HG03565 (cell line): ENCODE measurements around the gene PID1.

Experiments
- ATAC-seq: cut with Tn5 transposase; IDR thresholded peaks from one replicate; pipeline ENCODE4 v1.9.1; 2021; ENCODE audit warnings: mild to moderate bottlenecking, moderate library complexity; ENCODE audit not compliant: unreplicated experiment

The PID1 gene

DNA sequence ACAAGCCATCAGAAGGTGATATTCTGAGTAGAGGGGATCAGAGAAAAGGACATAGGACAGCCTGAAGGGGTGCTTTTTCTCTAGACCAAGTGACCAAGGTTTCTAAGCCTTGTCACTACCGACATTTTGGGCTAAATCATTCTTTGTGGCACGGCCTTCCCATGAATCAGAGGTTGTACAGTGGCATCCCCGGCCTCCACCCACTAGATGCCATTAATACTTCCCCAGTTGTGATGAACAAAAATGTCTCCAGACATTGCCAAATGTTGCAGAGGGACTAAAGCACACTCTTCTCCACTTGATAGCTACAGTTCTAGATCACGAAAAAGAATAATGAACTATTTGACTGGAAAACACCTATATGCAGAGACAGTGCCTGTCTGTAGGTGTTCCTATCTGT, 143.6 kb downstream of the PID1 start:
- no peak for ATAC-seq

DNA sequence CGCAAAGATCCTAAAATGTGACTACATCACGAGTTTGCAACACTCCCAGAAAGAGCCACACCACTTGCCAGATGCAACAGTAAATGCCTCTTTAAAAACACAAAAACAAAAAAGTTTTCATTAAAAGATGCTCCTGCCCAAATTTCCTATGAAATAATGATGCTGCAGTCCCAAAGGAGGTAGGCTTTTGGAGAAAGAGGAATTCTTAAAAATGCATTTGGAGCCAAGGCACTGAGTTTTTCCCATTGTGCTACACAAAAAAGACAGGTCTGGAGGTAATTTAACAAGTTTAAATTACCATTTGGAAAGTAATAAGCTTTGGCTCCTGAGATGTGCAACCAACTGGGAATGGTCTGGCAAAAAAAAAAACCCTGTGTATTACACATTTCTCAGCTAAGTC, 145.0 kb downstream of the PID1 start:
- ATAC-seq = no peak

DNA sequence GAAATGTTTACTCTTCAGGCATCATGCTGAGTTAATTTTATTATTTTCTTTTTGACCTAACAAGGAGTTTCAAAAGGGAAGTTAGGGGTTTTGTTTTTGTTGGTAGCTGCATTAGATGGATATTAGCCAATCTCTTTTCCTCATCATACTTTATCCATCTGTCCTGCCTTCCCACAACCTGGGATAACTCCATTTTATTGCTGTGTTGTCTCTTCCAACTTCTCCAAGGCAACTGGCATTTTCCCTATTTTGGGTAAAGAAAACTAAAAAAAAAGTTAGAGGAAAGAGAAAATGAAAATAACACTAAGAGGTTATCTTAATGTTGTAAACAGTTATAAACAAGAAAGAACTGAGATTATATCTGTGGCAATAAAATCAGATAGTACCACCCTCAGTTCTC, 147.0 kb downstream of the PID1 start:
- no peak for ATAC-seq

DNA sequence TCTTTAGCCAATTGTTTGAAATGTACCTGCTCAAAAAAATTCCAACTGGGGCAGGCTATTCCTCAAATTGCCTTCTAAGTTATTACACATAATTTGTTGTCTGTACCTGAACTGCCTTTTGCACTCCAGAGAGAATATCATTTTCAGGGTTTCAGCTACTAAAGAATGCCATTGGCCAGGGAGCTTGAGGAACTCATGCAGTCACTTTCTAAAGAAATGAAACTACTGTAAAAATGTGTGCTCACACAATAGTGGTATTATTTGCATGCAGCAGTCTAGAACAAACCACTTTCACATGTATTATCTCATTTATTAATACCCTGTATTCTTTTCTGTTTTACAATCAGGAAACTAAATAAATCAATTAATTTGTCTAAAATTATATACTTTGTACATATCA, 152.2 kb downstream of the PID1 start:
- peak; percentile 86 for ATAC-seq

DNA sequence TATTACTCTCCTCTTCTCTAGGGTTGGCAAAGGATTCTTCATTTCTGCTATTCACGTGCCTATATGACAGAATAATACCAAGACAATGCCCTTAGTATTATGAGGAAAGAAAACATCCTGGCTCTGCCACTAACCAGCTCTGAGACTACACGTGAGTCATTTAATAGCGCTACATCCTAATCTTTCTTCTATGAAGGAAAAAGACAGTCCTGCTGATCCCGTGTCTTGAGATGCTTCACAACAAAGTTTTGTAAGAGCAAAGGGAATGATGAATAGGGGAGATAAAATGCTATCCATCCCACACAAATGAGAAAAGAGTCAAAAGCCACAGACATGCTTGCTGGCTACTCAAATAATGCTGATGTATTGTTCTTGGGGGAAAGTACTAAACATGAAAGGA, 152.8 kb downstream of the PID1 start:
- no peak for ATAC-seq

DNA sequence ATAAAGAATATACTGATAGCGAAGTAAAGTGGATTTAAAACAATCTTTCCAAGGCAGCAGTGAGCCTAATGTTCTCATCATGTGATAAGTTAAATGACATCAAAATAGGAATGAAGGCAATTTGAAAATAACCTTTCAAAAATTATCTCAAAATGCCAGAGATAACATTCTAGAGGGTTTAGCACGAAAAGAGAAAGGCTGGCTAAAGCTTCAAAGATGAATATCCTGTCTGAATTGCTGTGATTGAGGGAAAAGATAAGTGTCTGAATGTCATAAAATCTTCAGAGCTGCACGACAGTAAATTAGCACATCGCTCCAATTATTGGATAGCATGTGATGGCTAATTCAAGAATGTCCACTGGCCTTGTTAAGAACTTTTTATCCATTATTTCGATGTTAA, 159.3 kb downstream of the PID1 start:
- ATAC-seq = no peak

DNA sequence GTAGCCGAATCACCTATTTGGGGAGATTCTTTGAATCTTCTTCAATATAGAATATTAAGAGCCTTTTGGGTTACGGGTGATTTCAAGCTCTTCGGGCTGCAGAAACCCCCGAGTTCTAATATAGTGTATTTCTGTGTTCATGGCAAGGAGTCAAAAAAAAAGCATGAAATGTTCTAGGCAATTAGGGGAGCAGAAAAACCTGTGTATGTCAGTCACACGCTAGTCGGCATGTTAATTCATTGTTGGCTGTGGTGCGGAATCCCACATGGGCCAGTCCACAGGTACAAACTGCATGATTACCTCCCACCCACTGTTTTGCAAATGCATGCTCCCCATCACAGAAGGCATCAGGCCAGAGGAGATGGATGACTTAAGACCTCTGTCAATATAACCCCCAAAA, 161.9 kb downstream of the PID1 start:
- ATAC-seq = no peak

DNA sequence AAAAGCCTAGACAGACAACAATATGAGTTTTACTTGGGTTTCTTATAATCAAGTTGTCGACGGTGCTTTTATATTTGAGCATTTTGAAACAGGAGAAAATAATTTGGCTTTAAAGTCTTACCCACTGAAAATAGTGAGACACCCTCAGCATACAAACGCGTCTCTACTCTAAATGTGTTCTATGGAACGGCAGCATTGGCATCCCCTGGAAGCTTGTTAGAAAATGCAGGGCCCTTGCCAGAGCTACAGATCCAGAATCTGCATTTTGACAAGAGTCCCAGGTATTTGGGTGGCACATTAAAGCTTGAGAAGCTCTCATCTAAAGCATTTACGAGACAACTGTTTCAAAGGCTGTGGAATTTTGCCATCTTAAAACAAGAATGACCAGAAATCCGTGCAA, 163.5 kb downstream of the PID1 start:
- no peak for ATAC-seq

DNA sequence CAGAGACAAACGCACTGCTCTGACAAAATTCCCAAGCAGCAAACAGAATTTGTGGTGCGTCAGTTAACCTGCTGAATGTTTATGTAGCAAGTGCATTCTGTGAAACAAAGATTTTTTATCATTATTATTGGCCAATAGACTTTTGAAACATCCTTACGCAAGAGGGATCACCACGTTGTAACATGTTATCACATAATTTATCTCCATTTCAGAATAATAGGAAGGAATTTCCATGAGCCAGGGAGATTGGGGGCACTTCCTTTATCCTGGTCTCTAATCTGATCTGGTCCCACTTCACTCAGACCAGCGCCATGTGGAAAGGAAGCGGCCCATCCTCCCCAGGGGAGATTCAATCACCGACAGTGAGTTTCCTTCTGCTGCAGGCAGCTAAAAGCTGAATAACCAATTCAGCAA, 166.1 kb downstream of the PID1 start:
- ATAC-seq = no peak

DNA sequence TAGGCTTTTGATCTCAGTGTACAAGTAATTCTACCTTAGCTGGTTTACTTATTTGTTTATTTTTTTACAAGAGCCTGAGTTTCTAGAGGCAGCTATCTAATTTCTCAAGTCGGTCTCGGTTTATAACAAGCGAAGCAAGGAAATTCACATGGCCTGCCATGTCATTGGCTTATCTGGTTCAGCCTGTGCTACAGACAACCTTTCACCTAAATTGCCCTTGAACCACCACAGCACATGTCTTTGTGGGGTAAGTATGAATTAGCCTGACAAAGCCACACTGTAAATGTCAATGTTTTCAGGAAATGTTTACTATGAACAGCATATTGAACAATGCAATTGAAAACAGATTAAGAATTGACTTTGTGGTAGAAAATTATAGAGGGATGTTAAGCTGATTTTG, 167.1 kb downstream of the PID1 start:
- no peak for ATAC-seq

DNA sequence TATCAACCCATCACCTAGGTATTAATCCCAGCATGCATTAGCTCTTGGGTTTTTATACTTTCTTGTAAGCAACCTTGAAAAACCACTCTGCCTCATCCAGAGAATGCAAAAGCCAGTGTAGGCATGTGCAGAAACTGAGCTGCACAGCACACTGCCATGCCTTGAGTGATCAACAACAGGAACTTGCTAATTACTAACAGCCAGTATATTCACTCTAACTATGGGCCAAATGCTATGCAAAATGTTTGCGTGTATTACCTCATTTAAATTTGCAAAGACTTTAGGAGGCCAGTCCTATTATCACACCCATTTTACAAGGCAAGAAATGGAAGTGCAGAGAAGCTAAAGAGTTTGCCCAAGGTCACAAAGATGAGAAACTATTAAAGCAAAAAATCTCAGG, 169.8 kb downstream of the PID1 start:
- no peak for ATAC-seq

DNA sequence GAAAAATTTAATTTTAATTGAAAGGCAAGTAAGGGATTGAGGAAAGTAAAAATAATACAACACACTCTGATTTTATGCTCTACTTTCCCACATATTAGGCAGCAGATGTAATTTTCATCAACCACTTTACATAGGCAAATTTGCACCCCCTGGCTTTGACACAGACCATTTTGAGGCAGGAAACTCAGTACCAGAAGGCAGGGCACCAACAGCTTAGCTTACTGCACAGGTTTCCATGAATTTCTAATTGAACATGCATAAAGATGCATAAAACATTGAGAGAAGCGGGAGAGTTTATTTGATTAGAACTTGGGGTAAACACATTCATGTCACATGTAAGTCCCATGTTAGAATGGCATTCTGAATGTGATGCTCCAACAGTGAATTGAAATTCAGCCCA, 171.9 kb downstream of the PID1 start:
- no peak for ATAC-seq

DNA sequence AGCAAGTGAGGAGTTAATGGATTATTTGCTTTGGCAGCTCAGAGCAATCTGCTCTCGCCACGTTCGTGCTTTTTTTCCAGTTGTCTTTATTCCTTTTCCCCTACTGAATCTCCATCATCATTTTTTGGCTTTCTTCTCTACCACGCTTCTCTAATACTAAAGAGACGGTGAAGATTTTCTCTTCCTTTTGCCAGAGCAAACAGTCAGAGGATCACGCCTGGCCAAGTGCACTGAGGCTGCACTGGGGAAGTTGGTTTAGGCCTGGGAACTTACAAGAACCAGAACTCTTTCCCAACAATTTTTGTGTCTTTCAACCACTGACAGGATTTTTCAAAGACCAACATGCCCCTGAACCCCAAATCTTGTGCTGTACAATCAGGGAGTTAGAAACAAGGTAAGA, 172.3 kb downstream of the PID1 start:
- no peak for ATAC-seq

DNA sequence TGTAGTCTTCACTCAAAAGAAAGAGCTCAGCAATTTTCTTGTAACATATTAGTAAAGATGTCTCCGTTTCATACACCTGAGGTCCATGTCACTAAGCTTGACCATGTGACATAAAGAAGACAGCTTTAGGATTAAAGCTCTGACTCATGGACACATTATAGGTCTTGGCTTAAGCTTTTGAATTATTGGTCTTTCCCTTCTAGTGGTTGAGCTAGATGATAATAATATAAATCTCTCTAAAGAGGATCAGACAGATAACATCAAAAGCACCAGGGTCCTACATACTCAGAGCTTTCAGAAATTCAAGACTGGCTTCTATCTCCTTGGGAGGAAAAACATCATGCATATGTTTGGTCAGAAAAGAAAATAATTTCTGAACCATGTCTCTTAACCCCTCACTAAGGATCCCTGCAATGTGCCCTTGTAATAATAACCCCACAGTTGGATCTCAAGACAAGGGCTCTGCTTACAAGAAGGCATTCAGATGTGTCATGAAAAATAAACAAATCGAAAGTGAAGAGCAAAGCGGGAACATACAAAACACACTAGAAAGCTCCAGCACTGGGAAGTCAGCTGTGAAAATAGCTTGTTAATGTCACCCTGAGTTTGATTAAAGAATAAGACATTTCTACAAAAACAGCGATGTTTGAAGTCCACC, 174.5 kb downstream of the PID1 start:
- ATAC-seq = no peak

DNA sequence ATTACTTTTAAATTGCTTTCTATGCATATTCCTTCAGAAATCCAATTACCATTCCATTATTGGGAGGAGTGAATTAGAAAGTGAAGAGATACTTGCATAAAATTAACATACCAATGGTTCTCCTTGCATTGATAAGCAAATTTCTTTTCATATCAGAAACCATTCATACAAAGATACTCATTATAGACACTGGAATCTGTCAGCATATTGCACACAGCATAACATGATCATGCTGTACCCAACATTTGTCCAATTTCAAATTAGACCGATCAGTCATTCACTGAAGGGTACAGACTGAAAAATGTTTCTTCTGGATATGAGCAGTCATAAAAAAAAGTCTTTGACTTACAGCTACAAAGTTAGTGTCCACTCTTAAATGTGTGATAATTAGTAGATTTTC, 175.6 kb downstream of the PID1 start:
- ATAC-seq = no peak

DNA sequence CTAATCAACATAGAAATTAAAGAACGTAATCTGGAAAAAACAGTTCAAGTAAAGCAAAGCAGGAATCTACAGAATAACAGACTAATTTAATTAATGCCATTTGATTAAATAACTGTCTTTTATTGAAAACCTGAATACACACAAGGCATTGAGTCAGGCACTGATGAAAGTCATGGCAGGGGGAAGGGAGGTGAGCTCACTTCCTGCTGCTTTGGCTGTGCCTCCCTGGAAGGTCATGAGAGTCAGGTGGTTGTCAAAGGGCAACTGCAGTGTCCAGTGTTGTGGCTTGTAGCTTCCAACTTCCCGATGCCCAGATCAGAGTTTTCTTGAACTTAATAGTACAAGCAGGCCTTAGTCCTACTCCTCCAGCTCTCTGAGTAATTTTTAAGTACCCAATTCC, 180.9 kb downstream of the PID1 start:
- ATAC-seq = no peak

DNA sequence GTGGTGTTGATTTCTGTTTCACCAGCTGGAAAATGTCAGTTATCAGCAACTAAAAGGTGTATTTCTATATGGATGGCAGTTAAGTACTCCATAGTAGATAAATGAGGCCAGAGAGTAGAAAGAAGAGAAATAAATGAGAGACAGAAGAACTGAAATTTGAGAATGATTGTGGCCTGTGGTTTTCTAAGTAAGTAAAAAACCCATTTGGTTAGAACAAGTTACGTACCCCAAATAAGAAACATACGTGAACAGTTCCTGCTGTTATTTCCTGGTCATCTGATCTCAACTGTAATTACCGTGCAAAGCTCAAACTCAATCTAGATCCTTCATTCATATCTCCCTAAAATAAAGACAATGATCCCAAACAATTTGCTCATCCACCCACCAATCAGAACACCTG, 181.3 kb downstream of the PID1 start:
- no peak for ATAC-seq

DNA sequence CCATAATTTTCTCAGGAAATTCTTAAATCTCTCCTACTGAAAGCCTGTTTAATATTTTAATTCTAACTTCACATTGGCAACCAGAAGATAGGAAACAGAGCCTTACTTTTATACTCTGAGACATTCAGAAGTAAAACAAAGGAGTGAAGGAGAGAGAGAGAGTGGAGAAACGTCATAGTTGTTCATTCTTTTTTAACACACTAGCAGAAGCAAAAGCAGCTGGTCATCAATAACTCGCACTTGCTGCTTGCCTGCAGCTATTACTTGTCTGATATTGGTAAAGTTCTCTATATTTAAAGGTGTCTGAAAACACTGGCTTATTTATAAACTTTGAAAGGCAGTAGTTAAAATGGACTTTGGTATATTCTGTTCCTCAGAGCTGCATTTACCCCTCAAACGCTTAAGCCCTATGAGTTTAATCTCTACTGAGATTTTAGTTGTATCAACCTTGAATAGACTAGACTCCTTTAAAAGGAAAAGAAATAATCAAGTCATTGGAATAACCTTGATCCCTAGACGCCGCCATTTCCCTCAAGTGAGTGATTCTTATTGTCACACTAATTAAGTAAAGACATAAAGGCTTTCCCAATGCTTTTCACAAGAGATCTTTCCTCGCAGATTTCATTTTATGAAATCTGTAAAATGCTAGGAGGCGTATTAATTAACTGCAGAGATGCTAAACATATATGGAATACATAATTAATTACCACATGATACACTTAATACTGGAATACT, 182.0 kb downstream of the PID1 start:
- no peak for ATAC-seq

DNA sequence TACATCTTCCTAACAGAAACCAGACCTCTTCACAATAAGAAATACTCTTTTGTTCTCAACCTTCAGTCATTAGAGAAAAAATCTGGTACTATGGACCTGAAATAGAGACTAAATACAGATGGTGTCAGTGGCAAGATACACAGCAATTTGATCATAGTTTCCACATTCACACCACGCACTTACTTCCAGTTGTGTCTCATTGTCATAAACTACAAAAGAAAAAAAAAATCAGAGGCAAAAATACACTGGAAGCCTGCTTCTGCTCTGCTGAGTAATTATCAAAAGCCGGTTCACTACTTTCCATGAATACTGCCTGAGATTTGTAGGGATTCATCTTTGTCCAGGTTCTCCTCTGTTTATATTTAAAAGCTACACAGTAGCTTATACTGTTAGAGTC, 182.6 kb downstream of the PID1 start:
- ATAC-seq = no peak

DNA sequence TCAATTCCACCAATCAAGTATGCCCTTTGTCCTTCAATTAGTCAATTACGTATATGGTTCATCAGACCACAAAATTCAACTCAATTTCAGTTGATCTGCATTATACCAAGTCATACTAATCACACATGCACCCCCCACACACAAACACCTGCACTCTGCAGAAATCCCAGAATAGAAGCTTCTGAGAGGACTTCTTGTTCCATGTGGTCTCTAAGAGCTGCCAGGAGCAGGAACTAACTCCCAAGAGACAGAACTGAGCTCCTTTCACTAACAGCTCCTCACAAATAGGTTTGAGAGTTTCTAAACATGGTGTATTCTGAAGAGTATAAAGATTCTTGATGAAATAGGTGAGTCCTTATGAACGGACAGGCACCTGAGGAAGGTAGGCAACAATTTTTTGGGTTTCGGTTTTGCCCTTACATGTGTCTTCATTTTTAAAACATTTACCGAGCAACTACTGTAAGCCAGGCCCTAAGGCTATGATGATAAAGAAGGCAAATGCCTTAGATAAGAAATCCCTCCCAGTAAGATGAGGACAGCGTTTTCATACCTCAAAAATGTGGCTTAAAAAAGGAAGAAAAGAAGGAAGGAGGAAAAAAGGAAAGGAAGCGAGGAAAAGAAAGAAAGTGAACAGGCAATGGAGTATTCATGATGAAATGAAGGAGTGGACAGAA, 183.1 kb downstream of the PID1 start:
- ATAC-seq = no peak

DNA sequence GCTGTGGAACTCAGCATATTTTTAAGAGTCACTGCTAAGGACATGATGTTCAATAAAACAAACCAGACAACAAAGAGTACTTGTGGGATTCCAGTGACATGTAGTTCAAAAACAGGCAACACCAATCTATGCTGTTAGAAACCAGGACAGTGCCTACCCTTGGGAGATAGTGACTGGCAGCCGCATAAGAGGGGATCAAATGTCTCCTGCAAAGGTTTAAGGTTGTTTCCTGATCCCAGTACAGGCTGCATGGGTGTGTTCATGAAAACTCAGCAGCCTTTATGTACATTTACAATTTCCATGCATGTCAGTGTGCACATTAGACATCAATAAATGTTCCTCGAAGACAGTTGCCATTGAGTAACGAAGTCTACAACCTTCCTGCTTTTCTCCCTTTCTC, 183.8 kb downstream of the PID1 start:
- ATAC-seq = no peak

DNA sequence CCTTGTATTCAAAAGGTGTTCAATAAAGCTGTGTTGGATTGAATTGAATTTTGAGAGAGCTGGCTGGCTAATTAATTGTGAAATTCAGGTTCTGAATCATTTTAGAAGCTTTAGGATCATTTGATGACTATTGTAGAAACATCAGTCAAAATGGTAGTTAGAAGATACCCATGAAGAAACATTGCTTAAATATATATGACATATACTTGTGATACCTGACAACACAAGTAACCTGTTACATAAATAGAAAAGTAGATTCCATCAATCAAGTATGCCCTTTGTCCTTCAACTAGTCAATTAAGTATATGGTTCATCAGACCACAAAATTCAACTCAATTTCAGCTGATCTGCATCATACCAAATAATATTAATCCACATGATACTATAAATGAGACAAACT, 185.6 kb downstream of the PID1 start:
- no peak for ATAC-seq
